Subcutaneous abdominal adipose tissue (tissue), 5 donors: Measurements from ENCODE around the gene ACVR1B.

Experiments used
- H3K27ac ChIP-seq: one replicate; pipeline ENCODE4 v1.7.0; 2013; ENCODE audit warnings: low read depth, mild to moderate bottlenecking, inconsistent platforms, low read length, moderate library complexity
- H3K27me3 ChIP-seq, 5 donors: one replicate each; pipeline ENCODE4 v1.7.0; 2013; ENCODE audit warnings: low read length in 5 of 5, inconsistent platforms in 1 of 5; ENCODE audit not compliant: control insufficient read depth in 5 of 5, insufficient read depth in 4 of 5
- H3K36me3 ChIP-seq, 5 donors: one replicate each; pipeline ENCODE4 v1.7.0; 2013; ENCODE audit warnings: low read length in 5 of 5; ENCODE audit not compliant: control insufficient read depth in 5 of 5, insufficient read depth in 5 of 5
- H3K4me1 ChIP-seq, 5 donors: one replicate each; pipeline ENCODE4 v1.7.0; 2013; ENCODE audit warnings: low read length in 5 of 5, mild to moderate bottlenecking in 3 of 5, moderate library complexity in 1 of 5; ENCODE audit not compliant: control insufficient read depth in 5 of 5, insufficient read depth in 5 of 5
- H3K4me3 ChIP-seq, 5 donors: one replicate each; pipeline ENCODE4 v1.7.0; 2013; ENCODE audit warnings: low read length in 5 of 5, low read depth in 1 of 5
- H3K9ac ChIP-seq, 5 donors: one replicate each; pipeline ENCODE4 v1.7.0; 2013; ENCODE audit warnings: low read length in 5 of 5, mild to moderate bottlenecking in 4 of 5, moderate library complexity in 3 of 5
- H3K9me3 ChIP-seq, 5 donors: one replicate each; pipeline ENCODE4 v1.7.0; 2013; ENCODE audit warnings: low read length in 5 of 5; ENCODE audit not compliant: control insufficient read depth in 5 of 5
- donor health status: healthy.
- donor health status: healthy.
- donor health status: healthy.
- donor health status: healthy.
- donor health status: healthy.

Gene ACVR1B

GRCh38 chr12:51994959-51995358 lies 43.5 kb downstream of the ACVR1B start:
- H3K36me3 ChIP-seq = peaks cover 11 to 63% (median 48%) of the 10 kb centered on the region in 5 donors
- no peak overlapping the region for H3K27ac ChIP-seq
- H3K9ac ChIP-seq = no peak overlapping the region
- H3K4me3 ChIP-seq = no peak overlapping the region
- H3K27me3 ChIP-seq = no peaks in the 10 kb centered on the region
- H3K9me3 ChIP-seq = no peaks in the 10 kb centered on the region
- H3K4me1 ChIP-seq = no peaks in the 10 kb centered on the region

GRCh38 chr12:51997136-51997535 lies 45.6 kb downstream of the ACVR1B start:
- H3K36me3 ChIP-seq = peaks cover 4 to 53% (median 42%) of the 10 kb centered on the region in 5 donors
- no peaks in the 10 kb centered on the region for H3K4me1 ChIP-seq
- no peak overlapping the region for H3K9ac ChIP-seq
- H3K27ac ChIP-seq = no peak overlapping the region
- no peaks in the 10 kb centered on the region for H3K27me3 ChIP-seq
- no peak overlapping the region for H3K4me3 ChIP-seq
- no peaks in the 10 kb centered on the region for H3K9me3 ChIP-seq

- Histone ChIP-seq H3K4me1 (peaks cover 0 to 32% (median 21%) of the 10 kb centered on the region in 5 donors), H3K9me3 (no peaks in the 10 kb centered on the region), H3K9ac (no peak overlapping the region), H3K4me3 (no peak overlapping the region), H3K27ac (no peak overlapping the region), H3K36me3 (peaks cover 0 to 8% (median 6%) of the 10 kb centered on the region in 5 donors), H3K27me3 (peaks cover 2 to 28% (median 12%) of the 10 kb centered on the region in 5 donors)
Observed at GRCh38 chr12:52003016-52003550, 51.6 kb downstream of the ACVR1B start.

- Histone ChIP-seq H3K4me1 (peaks cover 0 to 38% (median 23%) of the 10 kb centered on the region in 5 donors), H3K27ac (no peak overlapping the region), H3K27me3 (peaks cover 2 to 28% (median 12%) of the 10 kb centered on the region in 5 donors), H3K9me3 (no peaks in the 10 kb centered on the region), H3K4me3 (no peak overlapping the region), H3K36me3 (peaks cover 0 to 9% (median 4%) of the 10 kb centered on the region in 5 donors), H3K9ac (no peak overlapping the region)
Observed at GRCh38 chr12:52003591-52003990, 52.1 kb downstream of the ACVR1B start.

GRCh38 chr12:52004042-52004648 lies 52.6 kb downstream of the ACVR1B start:
- Histone ChIP-seq H3K4me3 (no peak overlapping the region), H3K27ac (no peak overlapping the region), H3K27me3 (peaks cover 2 to 28% (median 12%) of the 10 kb centered on the region in 5 donors), H3K9me3 (no peaks in the 10 kb centered on the region), H3K4me1 (peaks cover 0 to 43% (median 29%) of the 10 kb centered on the region in 5 donors), H3K36me3 (peaks cover 0 to 13% (median 4%) of the 10 kb centered on the region in 5 donors), H3K9ac (no peak overlapping the region)

- peaks cover under 1 to 54% (median 40%) of the 10 kb centered on the region in 5 donors for H3K4me1 ChIP-seq
- H3K9ac ChIP-seq = no peak overlapping the region
- H3K27ac ChIP-seq = no peak overlapping the region
Observed at GRCh38 chr12:52005218-52005902, 53.9 kb downstream of the ACVR1B start.

GRCh38 chr12:52005903-52006703 lies 54.6 kb downstream of the ACVR1B start:
- H3K9me3 ChIP-seq = no peaks in the 10 kb centered on the region
- peak overlapping the region in 1 of 5 donors; percentile 43 for H3K9ac ChIP-seq
- no peak overlapping the region for H3K27ac ChIP-seq
- H3K4me1 ChIP-seq = peaks cover 1 to 62% (median 48%) of the 10 kb centered on the region in 5 donors
- peak overlapping the region in 3 of 5 donors; percentile 11 to 87 (median 52) for H3K4me3 ChIP-seq
- peaks cover 0 to 16% (median 6%) of the 10 kb centered on the region in 5 donors for H3K36me3 ChIP-seq
- peaks cover 2 to 28% (median 12%) of the 10 kb centered on the region in 5 donors for H3K27me3 ChIP-seq

More at GRCh38 chr12:52005218-52005902, 53.9 kb downstream of the ACVR1B start:
- Histone ChIP-seq H3K9me3 (no peaks in the 10 kb centered on the region), H3K4me3 (no peak overlapping the region), H3K36me3 (peaks cover 0 to 8% (median 4%) of the 10 kb centered on the region in 5 donors), H3K27me3 (peaks cover 2 to 28% (median 12%) of the 10 kb centered on the region in 5 donors)

- Histone ChIP-seq H3K4me3 (peak within 1 kb of the TSS in 4 of 5 donors; percentile 66 to 94 (median 80)), H3K9me3 (no peaks in the 10 kb centered on the region), H3K9ac (peak within 1 kb of the TSS; percentile 34 to 92 (median 67)), H3K4me1 (peaks cover 1 to 64% (median 50%) of the 10 kb centered on the region in 5 donors), H3K27ac (peak within 1 kb of the TSS; percentile 85), H3K36me3 (peaks cover 0 to 17% (median 11%) of the 10 kb centered on the region in 5 donors), H3K27me3 (peaks cover 2 to 28% (median 12%) of the 10 kb centered on the region in 5 donors)
Observed at GRCh38 chr12:52006726-52007157, 55.2 kb downstream of the ACVR1B start, which contains the start of gene TAMALIN. Gene TAMALIN (plus strand): TSS chr12:52006946. CDS start chr12:52007020, 74 bp downstream.

GRCh38 chr12:52007158-52007921 lies 55.8 kb downstream of the ACVR1B start:
- Histone ChIP-seq H3K4me1 (peaks cover 1 to 64% (median 50%) of the 10 kb centered on the region in 5 donors), H3K4me3 (peak overlapping the region in 4 of 5 donors; percentile 66 to 94 (median 80)), H3K9ac (peak overlapping the region; percentile 34 to 92 (median 67)), H3K36me3 (peaks cover 0 to 22% (median 16%) of the 10 kb centered on the region in 5 donors), H3K27ac (peak overlapping the region; percentile 85), H3K27me3 (peaks cover 2 to 28% (median 12%) of the 10 kb centered on the region in 5 donors), H3K9me3 (no peaks in the 10 kb centered on the region)
